Nephron (organoid): ENCODE measurements around the gene FILIP1L.

Experiments used
- H3K27ac Mint-ChIP-seq, 3 experiments: 2 replicates each; pipeline ENCODE4 v1.8.0; 2020; ENCODE audit warnings: mixed read lengths in 3 of 3, mild to moderate bottlenecking in 2 of 3, moderate library complexity in 1 of 3
- H3K27me3 Mint-ChIP-seq: 2 replicates; pipeline ENCODE4 v1.8.0; 2021; ENCODE audit warnings: low read depth, mild to moderate bottlenecking, moderate library complexity, mixed read lengths
- H3K36me3 Mint-ChIP-seq: 2 replicates; pipeline ENCODE4 v1.8.0; 2020; ENCODE audit warnings: low read depth, mixed read lengths
- H3K4me1 Mint-ChIP-seq: 2 replicates; pipeline ENCODE4 v1.8.0; 2020; ENCODE audit warnings: mixed read lengths
- H3K4me3 Mint-ChIP-seq, 3 experiments: 2 replicates each; pipeline ENCODE4 v1.8.0; 2020; ENCODE audit warnings: mild to moderate bottlenecking in 3 of 3, mixed read lengths in 3 of 3, moderate library complexity in 2 of 3
- H3K9me3 Mint-ChIP-seq: 2 replicates; pipeline ENCODE4 v1.8.0; 2020; ENCODE audit warnings: mixed read lengths
- CTCF ChIP-seq, 3 experiments: fragments of 200-600 bp; sonication (generic); IDR thresholded peaks; one replicate each; pipeline ENCODE4 v1.5.0; 2021; ENCODE audit warnings: antibody characterized with exemption in 3 of 3; ENCODE audit not compliant: unreplicated experiment in 3 of 3

The FILIP1L gene

GRCh38 chr3:100114413-100115030, at the start of gene FILIP1L:
Gene FILIP1L, minus strand, starts transcription at chr3:100114501.
- H3K4me3 Mint-ChIP-seq, result peak within 1 kb of the TSS in 2 of 3 experiments; percentile 62 to 81
- H3K4me1 Mint-ChIP-seq, result peaks cover 43% of the 10 kb centered on the region
- no peak for TF ChIP-seq CTCF (IDR thresholded peaks at IDR 0.05; ENCODE audit: unreplicated experiment in 3 of 3)
- H3K36me3 Mint-ChIP-seq, result peaks cover 3% of the 10 kb centered on the region
- peak within 1 kb of the TSS in 2 of 3 experiments; percentile 12 to 79 for H3K27ac Mint-ChIP-seq
- peaks cover 4% of the 10 kb centered on the region for H3K9me3 Mint-ChIP-seq
- no peaks in the 10 kb centered on the region for H3K27me3 Mint-ChIP-seq

GRCh38 chr3:100163787-100164186, 49.5 kb upstream of the FILIP1L start:
- Mint-ChIP-seq H3K4me1 (peaks cover 44% of the 10 kb centered on the region), H3K36me3 (peaks cover 4% of the 10 kb centered on the region), H3K9me3 (no peaks in the 10 kb centered on the region), H3K4me3 (no peak overlapping the region), H3K27ac (peak overlapping the region in 1 of 3 experiments; percentile 67), H3K27me3 (no peaks in the 10 kb centered on the region)
- no peak for TF ChIP-seq CTCF (IDR thresholded peaks at IDR 0.05; ENCODE audit: unreplicated experiment in 3 of 3)

- peaks cover 19% of the 10 kb centered on the region for H3K36me3 Mint-ChIP-seq
- no peak for TF ChIP-seq CTCF (IDR thresholded peaks at IDR 0.05; ENCODE audit: unreplicated experiment in 3 of 3)
- no peaks in the 10 kb centered on the region for H3K27me3 Mint-ChIP-seq
- H3K9me3 Mint-ChIP-seq, result peaks cover 12% of the 10 kb centered on the region
- H3K27ac Mint-ChIP-seq, result peak overlapping the region in 2 of 3 experiments; percentile 44 to 69
- peaks cover 55% of the 10 kb centered on the region for H3K4me1 Mint-ChIP-seq
- no peak overlapping the region for H3K4me3 Mint-ChIP-seq
Measured at GRCh38 chr3:100160521-100160920, 46.2 kb upstream of the FILIP1L start.

GRCh38 chr3:100159331-100160153, 45.2 kb upstream of the FILIP1L start:
- Mint-ChIP-seq H3K27me3 (no peaks in the 10 kb centered on the region), H3K4me3 (no peak overlapping the region), H3K4me1 (peaks cover 55% of the 10 kb centered on the region), H3K36me3 (peaks cover 26% of the 10 kb centered on the region), H3K27ac (peak overlapping the region; percentile 15 to 69 (median 26)), H3K9me3 (peaks cover 18% of the 10 kb centered on the region)
- TF ChIP-seq CTCF (IDR thresholded peaks at IDR 0.05; ENCODE audit: unreplicated experiment in 3 of 3), result no peak

GRCh38 chr3:100158918-100159330, 44.6 kb upstream of the FILIP1L start:
- Mint-ChIP-seq H3K27me3 (no peaks in the 10 kb centered on the region), H3K4me1 (peaks cover 51% of the 10 kb centered on the region), H3K9me3 (peaks cover 18% of the 10 kb centered on the region), H3K4me3 (no peak overlapping the region), H3K27ac (peak overlapping the region in 2 of 3 experiments; percentile 15 to 69), H3K36me3 (peaks cover 26% of the 10 kb centered on the region)
- no peak for TF ChIP-seq CTCF (IDR thresholded peaks at IDR 0.05; ENCODE audit: unreplicated experiment in 3 of 3)
